T-helper 1 cell (primary cell): ENCODE measurements around the gene USP22.

Experiments
- DNase-seq, 5 donors: peaks; one replicate each; pipeline ENCODE4 v3.0.0-alpha.2; 2012 to 2020

The USP22 gene

DNA sequence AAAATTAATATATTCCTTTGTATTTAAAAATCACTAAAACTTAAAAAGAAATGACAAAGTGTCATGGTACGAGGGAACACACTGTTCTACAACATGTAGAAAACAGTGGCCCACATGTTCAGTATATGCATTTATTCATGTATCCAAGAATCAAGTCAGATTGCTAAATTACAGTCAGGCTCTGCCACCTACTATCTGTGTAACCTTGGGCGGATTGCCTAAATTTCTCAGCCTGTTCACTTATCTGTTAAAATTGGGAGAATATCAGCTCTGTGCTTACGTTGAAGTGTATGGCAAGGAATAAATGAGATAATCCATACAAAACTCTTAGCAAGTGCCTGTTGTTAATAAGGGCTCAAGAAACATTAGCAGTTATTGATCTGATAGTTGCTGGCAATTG, 3.4 kb upstream of the USP22 start:
- no peak for DNase-seq

DNA sequence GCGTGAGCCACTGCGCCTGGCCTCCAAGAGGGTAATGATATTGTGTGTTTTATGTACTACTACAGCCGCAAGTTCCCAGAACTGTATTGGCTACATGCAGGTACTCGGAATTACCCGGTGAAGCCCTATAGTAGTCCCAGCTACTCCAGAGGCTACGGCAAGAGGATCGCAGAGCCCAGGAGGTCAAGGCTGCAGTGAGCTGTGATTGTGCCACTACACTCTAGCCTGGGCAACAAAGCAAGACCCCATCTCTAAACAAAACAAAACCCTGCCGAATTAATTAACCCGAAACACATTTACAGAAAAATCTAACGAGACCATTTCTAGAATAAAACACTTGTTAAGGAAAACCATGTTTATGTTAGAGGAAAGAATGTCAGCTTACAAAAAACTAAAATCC, 2.2 kb upstream of the USP22 start:
- DNase-seq, result no peak

DNA sequence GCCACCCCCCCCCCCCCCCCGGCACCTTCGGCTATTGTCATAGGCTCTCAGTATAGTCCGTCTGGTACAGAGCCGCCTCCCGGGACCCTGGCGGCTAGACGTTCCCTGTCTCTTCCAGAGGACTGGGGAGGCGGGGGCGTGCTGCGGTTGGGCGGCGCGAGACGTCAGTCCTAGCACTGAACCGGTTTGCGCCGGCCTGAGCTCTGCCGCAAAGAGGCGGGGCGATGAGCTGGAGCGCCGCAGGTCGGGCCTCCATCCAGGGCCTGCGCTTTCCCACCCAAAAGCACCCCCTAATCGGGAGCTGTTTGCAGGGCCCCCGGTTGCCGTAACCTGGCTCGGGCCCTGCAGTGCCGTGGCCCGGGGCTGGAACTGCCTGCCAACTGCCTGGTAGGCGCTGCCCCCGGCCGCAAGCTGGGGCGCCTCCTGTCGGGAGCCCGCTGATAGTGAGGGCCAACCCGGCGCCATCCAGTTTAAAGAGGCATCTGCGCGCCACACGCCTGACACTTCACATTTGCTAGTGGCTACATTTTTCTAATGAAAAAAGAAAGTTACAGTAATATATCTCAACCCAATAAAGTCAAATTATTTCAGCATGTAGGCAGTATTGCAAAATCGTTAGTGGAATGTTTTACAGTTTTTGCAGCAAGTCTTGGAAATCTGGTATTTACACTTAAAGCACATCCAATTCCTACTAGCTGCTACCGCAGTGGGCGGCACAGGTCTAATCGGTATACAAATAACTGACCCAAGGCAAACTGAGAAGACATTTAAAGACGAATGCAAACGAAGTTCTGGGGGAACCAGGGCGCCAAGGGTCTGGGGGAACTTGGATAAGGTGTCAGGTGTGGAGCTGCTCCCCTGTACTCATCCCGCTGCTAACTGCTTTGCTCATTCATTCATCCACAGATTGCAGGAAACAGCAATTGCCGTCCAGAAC, 753 bp upstream of the USP22 start:
- DNase-seq, result peak; percentile 94 to 99 (median 96)

DNA sequence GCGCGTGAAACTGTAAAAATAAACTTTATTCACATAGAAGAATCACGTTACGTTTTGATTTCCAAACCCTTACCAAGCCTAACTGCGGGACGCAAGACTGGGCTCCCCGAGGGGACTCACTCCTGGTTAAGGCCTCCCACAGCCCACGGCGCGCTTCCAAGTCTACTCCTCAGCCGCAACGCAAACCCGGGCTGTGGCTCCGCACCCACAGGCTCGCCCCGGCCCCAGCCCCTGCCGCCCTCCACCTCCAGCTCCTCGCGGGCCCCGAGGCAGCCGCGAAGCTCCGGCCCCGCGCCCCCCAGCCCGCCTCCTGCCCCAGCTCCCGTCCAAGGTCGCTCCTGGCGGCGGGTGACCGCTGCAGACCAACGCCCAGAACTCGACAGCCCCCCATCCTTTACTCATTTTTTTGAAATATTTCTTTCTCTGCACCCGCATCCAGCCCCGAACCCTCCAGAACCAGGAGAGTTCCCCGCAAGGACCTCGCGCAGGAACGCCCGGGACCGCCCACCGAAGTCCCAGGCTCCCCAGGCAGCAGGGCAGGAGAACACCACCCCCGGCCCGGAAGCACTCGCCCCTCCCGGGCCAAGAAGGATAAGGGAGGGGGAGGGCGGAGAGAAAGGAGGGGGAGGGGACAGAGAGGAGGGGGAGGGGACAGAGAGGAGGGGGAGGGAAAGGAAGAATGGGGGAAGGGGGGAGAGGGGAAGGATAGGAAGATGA, 912 bp downstream of the USP22 start:
- peak; percentile 43 to 77 (median 49) for DNase-seq

DNA sequence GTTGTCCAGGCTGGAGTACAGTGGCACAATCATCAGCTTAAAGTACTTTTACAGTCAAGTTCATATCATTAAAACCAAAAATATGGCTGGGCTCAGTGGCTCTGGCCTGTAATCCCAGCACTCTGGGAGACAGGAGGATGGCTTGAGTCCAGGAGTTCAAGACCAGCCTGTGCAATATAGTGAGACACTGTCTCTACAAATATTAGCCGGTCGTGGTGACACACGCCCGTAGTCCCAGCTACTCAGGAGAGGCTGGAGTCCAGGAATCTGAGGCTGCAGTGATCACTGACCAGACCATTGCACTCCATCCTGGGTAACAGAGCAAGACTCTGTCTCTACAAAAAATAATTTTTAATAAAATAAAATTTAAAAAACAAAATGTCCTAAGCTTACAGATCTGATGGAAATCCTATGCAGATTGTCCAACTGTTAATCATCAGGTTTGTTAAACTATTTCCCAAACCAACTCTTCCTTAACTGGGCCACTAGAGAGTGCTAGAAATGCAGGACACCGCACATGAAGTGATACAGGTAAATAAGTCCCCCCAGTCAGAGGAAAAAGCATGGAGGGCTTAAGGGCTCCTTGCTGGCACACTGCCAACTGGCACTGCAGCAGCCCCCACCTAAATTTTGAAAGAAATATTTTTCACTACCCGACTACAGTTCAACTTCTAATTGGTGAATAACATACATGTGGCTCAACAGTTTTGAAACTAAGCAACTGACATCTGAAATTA, 2.8 kb downstream of the USP22 start:
- DNase-seq, result peak in 2 of 5 donors; percentile 10 to 30

DNA sequence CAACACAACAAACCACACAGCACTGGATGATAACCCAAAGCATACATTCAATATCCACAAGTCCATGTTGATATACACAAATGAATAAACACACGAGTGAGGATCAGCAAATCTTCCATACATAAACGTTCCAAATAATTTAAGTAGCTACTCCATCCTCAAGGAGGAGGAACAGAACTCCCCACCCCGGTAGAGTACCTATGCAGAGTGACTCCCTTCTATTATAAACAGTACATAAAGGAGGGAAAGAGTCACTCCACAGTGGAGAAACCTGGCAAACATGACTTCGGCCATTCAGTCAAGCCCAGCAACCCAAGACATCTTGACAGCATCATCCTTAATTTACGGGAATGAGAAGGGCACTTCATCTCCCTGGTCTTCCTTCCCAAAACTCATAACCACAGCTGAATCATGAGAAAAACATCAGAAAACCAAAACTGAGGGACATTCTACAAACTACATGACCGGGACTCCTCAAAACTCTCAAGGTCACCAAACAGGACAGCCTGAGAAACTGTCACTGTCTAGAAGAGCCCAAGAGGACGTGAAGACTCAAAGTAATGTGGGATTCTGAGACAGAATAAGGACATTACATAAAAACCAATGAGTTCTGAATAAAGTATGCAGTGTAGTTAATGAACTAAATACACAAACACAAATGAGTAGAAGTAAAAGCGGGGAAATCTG, 5.6 kb downstream of the USP22 start:
- no peak for DNase-seq

DNA sequence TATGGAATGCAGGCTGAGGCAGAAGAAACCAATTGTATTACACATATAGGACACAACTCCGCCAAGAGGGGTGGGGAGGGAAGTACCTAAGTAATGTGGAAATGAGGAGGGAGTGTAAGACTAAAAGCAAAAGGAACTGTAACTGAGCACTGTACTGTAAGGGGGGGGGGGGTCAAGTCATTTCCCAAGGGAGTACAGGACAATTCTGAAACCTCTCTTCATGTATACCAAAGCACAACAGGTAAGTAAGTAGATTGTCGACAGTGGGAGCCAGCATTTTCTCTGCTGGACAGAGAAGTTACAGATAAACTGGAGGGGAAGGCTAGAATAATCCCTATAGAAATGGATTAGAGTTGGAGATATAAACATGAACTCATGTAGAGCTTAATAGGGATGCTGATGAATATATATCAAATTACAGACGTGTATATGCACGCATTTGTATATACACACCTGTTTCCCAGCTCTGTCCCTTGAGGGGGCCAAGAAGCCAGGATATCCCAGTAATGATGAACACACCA, 6.4 kb downstream of the USP22 start:
- no peak for DNase-seq

DNA sequence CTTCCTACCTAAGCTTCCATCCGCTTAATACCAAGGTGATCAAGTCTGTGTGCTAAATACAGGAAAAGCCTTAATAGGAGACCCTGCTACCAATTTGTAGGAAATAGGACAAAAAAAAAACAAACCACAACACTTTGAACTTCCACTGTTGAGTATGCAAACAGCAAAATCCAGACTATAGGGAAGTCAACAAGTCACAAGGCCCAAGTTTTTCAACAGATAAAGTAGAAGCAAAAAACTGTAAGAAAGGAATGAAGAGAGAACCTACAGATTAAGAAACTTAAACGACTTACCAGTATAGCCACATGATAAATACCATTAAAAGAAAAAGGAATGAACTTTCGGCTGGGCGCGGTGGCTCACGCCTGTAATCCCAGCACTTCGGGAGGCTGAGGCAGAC, 7.4 kb downstream of the USP22 start:
- peak in 1 of 5 donors; percentile 11 for DNase-seq

DNA sequence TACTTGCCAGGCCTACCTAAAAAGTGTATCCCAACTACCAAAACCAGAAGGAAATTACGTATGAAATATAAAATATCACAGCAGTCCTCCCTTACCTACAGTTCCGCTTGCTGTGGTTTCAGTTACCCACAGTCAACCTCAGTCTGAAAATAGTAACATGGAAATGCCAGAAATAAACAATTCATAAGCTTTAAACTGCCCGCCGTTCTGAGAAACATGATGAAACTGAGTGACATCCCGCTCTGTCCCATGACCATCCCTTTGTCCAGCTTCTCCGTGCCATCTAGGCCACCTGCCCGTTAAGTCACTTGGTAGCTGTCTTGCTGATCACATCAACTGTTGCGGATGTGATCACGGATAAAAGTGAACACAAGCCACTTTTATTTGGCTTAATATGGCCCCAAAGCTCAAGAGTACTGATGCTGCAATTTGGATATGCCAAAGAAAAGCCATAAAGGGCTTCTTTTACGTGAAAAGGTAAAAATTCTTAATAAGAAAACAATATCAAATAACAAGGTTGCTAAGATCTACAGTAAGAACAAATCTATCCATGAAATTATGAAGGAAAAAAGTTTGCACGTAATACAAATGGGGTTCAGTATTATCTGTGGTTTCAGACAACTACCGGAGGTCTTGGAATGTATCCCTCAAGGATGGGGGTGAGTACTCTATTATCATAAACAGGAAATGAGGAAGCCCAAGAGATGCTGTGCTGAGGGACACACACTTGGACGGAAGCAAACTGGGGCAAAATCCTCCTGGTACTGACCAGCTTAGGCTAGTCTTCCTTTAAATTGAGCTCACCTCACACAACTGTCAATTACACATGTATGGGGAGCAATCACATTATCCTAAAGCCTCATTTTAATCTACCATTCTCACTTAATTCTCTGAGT, 8.2 kb downstream of the USP22 start:
- DNase-seq, result peak in 3 of 5 donors; percentile 13 to 86 (median 39)

DNA sequence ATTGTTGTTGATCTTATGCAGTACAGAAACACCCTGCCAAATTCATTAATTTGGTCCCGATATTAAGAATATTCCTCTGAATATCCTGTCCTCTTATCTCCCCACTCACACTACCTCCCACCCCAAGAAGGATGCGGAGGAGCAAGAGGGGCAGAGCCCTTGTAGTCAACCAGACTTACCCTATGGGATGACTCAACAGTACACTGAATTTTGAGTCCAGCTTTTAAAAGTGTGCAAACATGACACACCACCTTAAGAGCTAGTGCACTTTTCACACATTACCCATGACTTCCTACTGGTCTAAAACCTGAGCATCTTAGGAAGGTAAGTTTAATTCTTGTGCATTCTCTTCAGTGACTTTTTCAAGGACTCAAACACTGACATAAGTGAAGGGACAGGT, 9.5 kb downstream of the USP22 start:
- peak in 1 of 5 donors; percentile 36 for DNase-seq

DNA sequence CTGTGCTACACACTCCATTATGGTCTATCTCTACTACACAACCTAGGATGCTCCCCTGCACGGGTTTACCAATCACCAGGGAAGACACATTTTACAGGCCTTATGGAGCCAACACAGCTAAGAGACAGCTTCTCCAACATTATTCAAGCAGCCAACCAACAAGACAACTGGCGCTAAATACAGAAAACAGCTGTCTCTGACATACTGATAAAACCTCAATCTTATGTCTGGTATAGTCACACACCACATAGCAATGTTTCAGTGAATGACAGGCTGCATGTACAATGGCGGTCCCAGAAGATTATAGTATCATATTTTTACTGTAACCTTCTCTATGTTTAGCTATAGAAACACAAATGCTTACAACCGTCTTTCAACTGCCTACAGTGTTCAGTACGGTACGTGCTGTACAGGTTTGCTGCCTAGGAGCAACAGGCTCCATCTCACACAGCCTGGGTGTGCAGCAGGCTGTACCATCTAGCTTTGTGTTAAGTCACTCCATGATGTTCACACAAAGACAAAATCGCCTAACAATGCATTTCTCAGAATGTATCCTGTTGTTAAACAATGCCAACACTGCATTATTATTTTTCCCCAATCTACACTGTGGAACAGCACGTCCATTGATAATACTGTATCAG, 10.9 kb downstream of the USP22 start:
- no peak for DNase-seq

DNA sequence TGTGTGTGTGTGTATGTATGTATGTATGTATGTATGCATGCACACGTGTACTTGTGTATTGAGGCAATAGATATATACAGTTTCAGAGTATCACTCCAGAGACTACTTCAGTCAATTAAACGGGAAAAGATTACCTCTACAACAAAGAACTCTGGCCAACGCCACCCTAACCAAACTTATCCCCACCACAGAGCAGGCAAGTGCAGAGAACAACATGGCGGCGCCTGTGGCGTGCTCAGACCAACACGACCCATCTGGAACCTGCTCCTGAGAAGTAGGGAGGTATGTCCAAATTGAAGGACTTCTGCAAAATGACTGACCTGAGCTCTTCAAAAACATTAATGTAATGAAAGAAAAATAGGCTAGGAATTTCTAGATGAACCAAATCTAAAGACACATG, 12.4 kb downstream of the USP22 start:
- no peak for DNase-seq

DNA sequence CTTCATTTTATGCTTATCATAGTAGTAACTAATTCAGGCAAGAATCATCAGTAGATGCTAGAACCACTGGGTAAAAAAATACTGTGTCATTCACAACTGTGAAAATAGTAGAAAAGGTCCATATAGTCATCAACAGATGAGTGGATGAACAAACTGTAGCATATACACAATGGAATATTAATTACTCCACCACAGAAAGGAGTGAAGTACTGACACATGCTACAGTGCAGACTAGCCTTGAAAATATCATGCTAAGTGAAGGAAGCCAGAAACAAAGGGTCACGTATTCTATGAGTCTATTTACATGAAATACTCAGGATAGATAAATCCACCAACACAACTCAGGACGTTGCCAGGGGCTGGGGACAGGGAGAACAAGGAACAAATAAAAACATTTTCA, 13.3 kb downstream of the USP22 start:
- DNase-seq, result peak in 1 of 5 donors; percentile 8

DNA sequence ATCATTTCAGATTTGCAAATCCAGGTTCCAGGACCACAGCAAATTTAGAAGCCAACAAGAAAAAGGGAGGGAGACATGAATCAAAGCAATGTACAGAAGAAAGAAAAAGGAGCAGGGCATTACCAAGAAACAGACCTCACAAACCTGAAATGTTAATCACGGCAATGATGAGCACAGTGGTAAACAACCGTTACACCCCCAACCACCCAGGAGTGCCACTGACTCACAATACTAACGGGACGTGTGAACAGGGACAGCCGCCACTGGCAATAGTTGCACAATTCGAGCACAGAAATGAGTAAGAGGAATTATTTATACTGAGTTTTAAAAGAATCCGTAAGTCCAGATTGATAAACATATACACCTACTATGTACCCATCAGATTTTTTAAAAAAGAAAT, 13.8 kb downstream of the USP22 start:
- DNase-seq, result peak in 1 of 5 donors; percentile 68

DNA sequence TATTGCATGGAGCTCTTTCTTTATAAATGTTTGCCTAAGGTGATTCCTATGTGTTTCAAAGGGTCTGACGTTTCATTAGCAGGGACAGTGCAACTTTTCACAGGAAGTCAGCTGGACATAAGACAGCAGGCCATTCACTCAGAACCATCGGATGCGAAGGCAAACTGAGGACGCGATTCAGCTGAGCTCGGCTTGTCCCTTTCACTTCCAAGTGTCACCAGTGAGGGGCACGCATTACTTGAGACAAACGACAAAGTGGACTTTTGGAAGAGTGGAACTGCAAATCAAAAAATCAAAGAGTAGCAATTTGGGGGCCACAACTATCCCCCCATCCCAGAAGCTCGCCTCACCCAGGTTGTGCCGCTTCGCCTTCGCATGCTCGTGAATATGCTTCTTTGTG, 14.6 kb downstream of the USP22 start:
- DNase-seq, result no peak

DNA sequence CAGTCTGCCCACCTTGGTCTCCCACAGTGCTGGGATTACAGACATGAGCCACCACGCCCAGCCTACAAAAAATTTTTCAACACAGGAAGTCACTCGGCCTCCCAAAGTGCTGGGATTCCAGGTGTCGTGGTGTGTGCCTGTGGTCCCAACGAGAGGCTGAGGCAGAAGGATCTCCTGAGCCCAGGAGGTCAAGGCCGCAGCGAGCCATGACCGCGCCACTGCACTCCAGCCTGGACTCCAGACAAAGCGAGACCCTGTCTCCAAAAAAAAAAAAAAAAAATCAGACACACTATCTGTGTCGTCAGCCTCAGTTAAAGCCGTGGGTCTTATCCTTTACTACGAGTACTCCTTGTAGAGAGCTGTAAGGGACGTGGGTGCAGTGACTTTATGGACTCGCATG, 15.8 kb downstream of the USP22 start:
- no peak for DNase-seq

DNA sequence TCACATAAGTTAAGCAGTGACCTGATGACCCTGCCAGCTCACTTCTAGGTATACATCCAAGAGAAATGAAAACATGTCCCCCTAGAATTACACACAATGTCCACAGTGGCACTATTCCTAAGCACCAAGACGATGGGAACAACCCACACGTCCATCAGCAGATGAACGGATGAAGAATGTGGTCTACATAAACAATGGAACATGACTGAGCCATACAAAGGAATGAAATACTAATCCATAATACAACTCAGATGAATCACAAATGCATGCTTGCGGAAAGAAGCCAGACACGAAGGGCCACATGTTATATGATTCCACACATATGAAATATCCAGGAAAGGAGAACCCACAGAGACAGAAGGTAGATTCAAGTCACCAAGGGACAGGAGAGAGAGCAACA, 17.4 kb downstream of the USP22 start:
- DNase-seq, result no peak

DNA sequence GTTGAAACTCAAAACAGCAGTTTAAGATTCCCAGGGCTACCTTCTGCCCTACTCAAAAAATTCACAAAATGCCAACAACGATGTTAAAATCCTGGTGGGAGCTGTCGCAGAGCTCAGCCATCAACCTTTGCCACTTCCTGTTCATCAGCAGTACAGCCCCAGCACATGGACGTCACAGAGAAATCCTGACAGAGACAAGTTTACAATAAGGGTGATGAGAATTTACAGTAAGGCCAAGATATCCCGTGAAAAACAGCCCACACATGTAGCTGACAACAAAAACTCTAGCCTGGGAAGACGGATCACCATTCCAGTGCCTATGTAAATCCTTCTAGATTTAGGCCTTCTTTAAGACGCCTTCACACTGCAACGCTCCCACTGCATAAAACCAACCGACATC, 18.8 kb downstream of the USP22 start:
- no peak for DNase-seq

DNA sequence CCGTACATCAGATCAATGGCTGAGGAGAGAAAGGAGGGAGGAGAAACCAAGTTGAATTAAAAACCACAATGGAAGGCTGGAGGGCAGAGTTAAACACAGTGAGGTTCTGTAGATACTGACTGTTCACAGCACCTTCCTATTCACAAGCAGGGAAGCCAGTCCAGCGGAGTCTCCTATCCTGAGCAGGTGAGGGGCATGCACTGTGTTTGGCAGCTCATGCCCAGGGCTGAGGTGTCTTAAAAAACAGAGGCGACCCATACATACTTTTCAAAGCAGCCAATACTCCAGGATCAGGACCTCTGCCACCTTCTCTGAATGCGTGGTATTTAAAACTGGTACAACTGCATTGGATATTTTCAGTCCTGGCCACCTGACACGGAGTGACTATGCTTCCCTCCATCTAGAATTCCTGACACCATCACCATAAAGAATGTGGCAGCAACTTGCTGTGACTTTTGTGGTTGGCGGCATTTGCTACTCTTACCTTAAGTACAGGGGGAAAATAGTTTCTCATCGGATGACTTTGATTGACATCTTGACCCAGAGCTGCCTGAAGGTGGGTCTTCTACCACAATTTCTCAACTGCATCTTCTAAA, 21.5 kb downstream of the USP22 start:
- DNase-seq, result no peak

DNA sequence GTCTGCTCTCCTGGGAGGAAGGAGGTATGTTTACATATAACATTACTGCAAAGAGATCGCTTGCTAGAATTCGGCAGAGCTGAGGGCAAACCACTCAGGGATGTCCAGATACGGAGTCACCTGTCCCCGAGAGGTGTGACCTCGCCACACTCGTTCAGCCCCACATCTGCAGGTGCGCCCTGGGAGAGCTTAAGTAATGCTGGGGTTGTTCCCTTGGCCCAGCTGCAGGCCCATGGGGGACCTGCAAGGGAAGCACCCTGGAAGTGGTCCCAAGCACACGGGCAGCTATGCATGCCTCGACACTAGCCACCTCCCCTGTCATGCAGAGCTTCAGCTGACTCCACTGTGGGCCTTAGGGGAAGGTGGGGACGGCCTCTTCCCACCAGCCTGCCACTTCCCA, 22.2 kb downstream of the USP22 start:
- no peak for DNase-seq
